GM12878 (cell line): Measurements from ENCODE around the gene GPR137B.

Experiments used
- ATF3 ChIP-seq: IDR thresholded peaks from 2 replicates; pipeline ENCODE4 v1.6.1; 2011; ENCODE audit warnings: low read depth, mild to moderate bottlenecking, low read length, moderate library complexity, borderline replicate concordance; ENCODE audit errors: extremely low read depth
- BRCA1 ChIP-seq: IDR thresholded peaks from 2 replicates; pipeline ENCODE4 v1.6.1; 2011; ENCODE audit warnings: low read depth, low read length, improper control_type of control experiment
- CREB1 ChIP-seq: IDR thresholded peaks from 2 replicates; pipeline ENCODE4 v1.6.1; 2012; ENCODE audit warnings: low read depth, mild to moderate bottlenecking, inconsistent platforms
- CTCF ChIP-seq, 3 experiments: IDR thresholded peaks in 2 of 3; conservative IDR thresholded peaks in 1 of 3; 2 replicates each; pipeline ENCODE4 v1.5.1; 2011; ENCODE audit warnings: low read depth in 3 of 3, low read length in 3 of 3, mild to moderate bottlenecking in 3 of 3, control low read depth in 2 of 3, moderate library complexity in 2 of 3, inconsistent platforms in 1 of 3, mixed read lengths in 1 of 3; ENCODE audit not compliant: control insufficient read depth in 2 of 3, insufficient read depth in 1 of 3; ENCODE audit errors: extremely low read depth in 1 of 3
- E4F1 ChIP-seq: fragments of 450-650 bp; IDR thresholded peaks from 2 replicates; pipeline ENCODE4 v1.6.1; 2018; ENCODE audit warnings: borderline replicate concordance, mild to moderate bottlenecking; ENCODE audit not compliant: partially characterized antibody
- FOS ChIP-seq: IDR thresholded peaks from 3 replicates; pipeline ENCODE4 v1.6.1; 2011; ENCODE audit warnings: borderline replicate concordance; ENCODE audit not compliant: insufficient read length; ENCODE audit errors: extremely low read depth
- MAX ChIP-seq: IDR thresholded peaks from 2 replicates; pipeline ENCODE4 v1.6.1; 2012; ENCODE audit warnings: low read depth, low read length, improper control_type of control experiment
- MXI1 ChIP-seq: fragments of 150-350 bp; IDR thresholded peaks from 2 replicates; pipeline ENCODE4 v1.6.1; 2011; ENCODE audit warnings: low read depth, mild to moderate bottlenecking, inconsistent platforms, low read length, improper control_type of control experiment
- POLR2A ChIP-seq: IDR thresholded peaks from 2 replicates; pipeline ENCODE4 v1.6.1; 2011; ENCODE audit warnings: low read depth, mild to moderate bottlenecking, low read length
- RELA ChIP-seq: fragments of 450-650 bp; IDR thresholded peaks from 2 replicates; pipeline ENCODE4 v1.8.0; 2014; ENCODE audit warnings: borderline replicate concordance; ENCODE audit not compliant: partially characterized antibody
- SMC3 ChIP-seq: IDR thresholded peaks from 2 replicates; pipeline ENCODE4 v1.6.1; 2011; ENCODE audit warnings: low read length, improper control_type of control experiment, borderline replicate concordance
- TCF7 ChIP-seq: IDR thresholded peaks from 2 replicates; pipeline ENCODE4 v1.6.1; 2014; ENCODE audit warnings: antibody characterized with exemption, borderline replicate concordance
- USF2 ChIP-seq: IDR thresholded peaks from 2 replicates; pipeline ENCODE4 v1.6.1; 2011; ENCODE audit warnings: low read depth, low read length, improper control_type of control experiment, borderline replicate concordance
- WRNIP1 ChIP-seq: IDR thresholded peaks from 2 replicates; pipeline ENCODE4 v1.6.1; 2011; ENCODE audit warnings: low read depth, low read length, improper control_type of control experiment, borderline replicate concordance

GRCh38 chr1:236102611-236103010 lies 39.7 kb upstream of the GPR137B start:
- TF ChIP-seq TCF7 = no peak
- no peak for TF ChIP-seq BRCA1
- TF ChIP-seq USF2 = no peak
- no peak for TF ChIP-seq SMC3
- TF ChIP-seq CTCF (IDR thresholded peaks at IDR 0.05 in 2 of 3, conservative IDR thresholded peaks at IDR 0.05 in 1 of 3; ENCODE audit: control insufficient read depth in 2 of 3, extremely low read depth in 1 of 3, insufficient read depth in 1 of 3, low read depth in 3 of 3, low read length in 3 of 3) = no peak
- no peak for TF ChIP-seq WRNIP1
- TF ChIP-seq FOS = no peak
- TF ChIP-seq RELA = no peak
- no peak for TF ChIP-seq E4F1
- TF ChIP-seq POLR2A = no peak
- no peak for TF ChIP-seq ATF3
- TF ChIP-seq MXI1 = no peak
- no peak for TF ChIP-seq MAX
- no peak for TF ChIP-seq CREB1
